NK-92 treated with Interleukin-12 subunit alpha and Interleukin-12 subunit beta, amount 100 ng/mL, for 24 hours (cell line): Measurements from ENCODE around the gene MYDGF.

Experiments
- DNase-seq: peaks from one replicate; lab custom pipeline; 2025; lab: John Stamatoyannopoulos, UW

Gene MYDGF

DNA sequence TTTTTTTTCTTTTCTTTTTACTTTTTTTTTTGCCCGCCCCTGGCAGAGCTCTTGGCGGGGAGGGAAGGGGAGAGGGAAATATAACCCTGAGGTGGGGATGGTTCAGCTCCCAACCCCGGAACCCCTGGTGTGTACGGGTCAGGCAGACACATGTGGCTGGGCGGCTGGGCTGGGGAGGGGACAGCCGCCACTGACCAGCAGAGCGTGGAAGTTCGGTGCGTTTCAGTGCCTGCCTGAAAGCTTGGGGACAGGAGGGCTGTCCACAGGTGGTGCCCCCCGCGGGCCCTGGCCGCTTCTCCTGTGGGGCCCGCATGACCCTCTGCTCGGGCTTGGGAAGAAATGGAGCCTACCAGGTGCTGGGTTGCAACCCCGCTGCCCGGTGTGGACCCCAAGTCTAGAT lies 5.2 kb upstream of the MYDGF start:
- no peak for DNase-seq

DNA sequence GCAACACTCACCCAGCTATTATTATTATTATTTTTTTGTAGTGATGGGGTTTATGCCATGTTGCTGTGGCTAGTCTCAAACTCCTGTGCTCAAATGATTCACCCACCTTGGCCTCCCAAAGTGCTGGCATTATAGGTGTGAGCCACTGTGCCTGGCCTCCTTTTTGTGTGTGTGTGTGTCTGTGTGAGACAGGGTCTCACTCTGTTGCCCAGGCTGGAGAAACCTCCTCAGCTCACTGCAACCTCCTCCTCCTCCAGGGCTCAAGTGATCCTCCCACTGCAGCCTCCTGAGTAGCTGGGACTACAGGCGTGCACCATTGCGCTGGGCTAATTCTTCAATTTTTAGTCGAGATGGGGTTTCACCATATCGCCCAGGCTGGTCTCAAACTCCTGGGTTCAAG lies 3.6 kb upstream of the MYDGF start:
- DNase-seq: no peak

DNA sequence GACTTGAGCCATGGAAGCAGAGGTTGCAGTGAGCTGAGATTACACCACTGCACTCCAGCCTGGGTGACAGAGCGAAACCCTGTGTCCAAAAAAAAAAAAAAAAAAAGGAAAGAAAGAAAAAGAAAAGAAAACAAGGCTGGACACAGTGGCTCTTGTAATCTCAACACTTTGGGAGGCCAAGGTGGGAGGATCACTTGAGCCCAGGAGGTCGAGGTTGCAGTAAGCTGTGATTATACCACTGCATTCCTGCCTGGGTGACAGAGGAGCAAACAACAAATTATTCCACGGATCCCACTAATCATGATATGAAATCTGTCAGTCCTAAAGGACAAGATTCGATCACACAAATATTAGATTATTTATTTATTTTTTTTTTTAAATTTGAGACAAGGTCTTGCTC lies 3.1 kb upstream of the MYDGF start:
- no peak for DNase-seq

DNA sequence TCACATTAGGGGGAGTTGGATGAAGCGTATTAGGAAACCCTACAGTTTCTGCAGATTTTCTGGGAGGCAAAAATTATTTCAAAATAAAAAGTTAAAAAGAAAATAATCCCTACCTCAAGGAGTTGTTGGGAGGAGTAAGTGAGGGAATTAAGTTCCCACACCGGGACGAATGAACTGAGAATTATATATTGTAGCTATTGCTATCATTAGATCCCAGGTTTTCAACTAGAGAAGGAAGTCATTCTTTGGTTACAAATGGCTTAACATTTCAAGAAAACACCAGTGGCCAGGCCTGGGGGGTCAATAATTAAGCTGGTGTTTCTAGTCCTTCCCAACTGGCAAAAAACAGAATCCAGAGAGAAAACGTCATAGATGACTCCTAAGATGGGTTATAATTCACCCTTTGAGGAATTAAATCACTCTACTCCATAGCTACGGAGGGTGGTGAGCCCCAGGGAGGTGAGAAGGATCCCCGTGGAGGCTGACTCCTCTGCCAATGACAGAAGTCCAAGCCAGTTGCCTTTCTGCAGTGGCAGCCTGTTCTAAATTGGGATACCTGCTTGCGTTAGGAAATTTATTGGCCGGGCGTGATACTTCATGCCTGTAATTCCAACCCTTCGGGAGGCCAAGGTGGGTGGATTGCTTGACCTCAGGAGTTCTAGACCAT lies 1.2 kb upstream of the MYDGF start:
- no peak for DNase-seq

DNA sequence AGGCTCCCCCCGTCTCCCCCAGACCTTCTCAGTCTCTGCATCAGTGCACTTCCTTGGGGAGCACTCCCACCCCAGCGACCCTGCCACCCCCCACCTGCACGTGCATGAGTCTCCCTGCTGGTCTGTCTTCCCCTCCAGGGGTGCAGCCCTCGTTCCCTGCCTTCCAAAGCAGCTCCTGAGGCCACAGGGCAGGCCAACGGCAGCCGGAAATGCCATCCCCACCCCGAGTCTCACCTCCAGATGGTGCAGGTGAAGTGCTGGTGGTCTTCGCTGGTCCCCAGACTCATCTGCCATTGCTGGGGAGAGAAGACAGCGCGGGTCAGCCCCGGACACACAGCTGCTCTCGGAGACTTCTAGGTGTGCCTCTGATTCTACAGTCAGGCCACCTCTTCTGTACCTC lies 5.5 kb downstream of the MYDGF start:
- no peak for DNase-seq

DNA sequence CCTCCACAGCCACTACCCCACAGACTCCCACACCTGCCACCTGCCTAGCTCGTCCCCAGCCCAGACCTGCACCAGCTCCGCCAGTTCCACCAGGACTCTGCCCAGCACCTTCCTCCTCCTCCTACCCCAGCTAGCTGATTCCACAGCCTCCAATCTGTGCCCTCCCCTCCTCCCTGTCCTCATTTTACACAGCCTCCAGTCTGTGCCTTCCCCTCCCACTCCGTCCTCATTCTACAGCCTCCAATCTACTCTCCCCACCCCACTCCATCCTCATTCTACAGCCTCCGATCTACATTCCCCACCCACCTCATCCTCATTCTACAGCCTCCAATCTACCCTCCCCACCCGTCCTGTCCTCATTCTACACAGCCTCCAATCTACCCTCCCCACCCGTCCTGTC lies 7.3 kb downstream of the MYDGF start:
- DNase-seq: no peak

GRCh38 chr19:4662020-4662695 lies 8.0 kb downstream of the MYDGF start:
- DNase-seq: no peak

GRCh38 chr19:4660993-4661392 lies 9.1 kb downstream of the MYDGF start:
- DNase-seq: no peak

DNA sequence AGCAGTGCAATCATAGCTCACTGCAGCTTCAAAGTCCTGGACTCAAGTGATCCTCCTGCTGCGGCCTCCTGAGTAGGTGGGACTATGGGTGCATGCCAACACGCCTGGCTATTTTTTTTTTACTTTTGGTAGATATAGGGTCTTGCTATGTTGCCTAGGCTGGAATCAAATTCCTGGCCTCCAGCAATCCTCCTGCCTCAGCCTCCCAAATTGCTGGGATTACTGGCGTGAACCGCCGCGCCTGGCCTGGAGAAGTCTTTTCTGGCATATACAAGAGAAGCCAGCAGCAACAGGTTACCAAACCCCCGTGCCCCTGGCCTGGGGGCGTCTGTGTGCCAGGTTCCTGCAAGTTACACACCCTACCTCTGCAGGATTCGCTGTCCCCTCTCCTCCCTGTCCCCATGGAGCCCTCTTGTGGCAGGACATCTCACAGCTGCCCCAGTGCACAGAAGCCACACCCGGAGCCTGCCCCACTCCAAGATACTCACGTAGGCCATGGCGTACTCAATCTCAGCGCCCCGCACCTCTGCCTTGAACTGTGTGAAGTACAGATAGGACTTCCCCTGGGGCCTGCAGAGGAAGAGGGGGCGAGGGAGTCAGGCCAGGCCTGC lies 9.9 kb downstream of the MYDGF start:
- DNase-seq: no peak

DNA sequence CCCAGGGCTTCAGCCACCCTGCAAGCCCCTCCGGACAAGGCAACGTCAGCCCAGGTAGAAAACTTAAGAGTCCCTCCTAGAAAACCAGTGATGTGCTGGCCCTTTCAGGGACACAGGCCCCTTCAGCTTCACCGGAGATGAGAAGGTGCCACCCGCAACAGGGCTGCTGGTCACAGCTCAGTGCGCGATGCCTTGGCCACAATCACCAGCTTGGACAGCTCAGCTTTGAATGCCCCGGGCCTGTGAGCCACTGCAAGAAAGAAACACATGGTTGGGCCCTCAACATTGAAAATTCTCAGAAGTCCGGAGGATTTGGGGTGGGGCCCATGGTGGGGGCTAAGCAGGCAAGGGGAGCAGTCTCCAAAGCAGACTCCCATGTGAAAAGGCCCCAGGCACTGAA lies 12.3 kb downstream of the MYDGF start:
- DNase-seq: no peak

- DNase-seq: no peak
Observed at GRCh38 chr19:4657262-4657661, 12.9 kb downstream of the MYDGF start.

- DNase-seq: no peak
Observed at GRCh38 chr19:4656102-4656501, 14.0 kb downstream of the MYDGF start.

DNA sequence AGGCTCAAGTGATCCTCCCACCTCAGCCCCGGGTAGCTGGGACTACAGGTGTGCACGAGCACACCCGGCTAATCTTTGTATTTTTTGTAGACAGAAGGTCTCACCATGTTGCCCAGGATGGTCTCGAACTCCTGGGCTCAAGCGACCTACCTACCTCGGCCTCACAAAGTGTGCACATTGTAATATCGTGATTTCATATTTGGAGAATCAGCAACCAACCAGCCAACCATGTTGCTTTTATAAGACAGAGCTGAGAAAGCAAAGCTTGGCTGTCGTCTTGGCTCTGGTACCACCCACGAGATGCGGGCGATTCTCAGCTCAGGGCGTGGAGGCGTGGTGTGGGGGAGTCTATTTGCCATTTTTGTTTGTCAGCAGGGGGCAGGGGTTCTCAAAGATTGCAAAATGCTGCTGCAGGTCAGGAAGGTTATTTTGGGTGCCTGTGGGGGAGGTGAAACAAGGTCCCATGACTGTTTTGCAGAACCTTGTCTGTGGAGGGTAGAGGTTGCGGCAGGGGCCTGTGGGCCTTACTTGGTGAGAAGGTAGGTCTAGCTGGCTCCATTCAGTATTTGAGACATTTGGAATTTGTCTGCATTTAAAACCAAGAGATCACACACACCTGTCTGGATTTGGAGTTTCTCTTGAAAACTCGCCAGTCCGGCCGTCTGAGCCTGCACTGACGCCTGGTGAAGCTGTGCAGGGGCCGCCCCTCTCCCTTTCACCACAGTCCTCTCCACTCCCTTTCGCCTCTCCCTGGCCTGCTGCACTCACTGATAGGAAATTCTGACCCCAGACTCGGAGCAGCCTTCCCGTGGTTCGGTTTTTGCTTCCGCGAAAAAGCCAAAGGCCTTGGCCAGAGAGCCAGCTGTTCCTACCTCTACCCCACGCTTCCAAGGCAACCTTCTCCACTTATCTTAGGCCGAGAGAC lies 15.4 kb downstream of the MYDGF start:
- no peak for DNase-seq

- DNase-seq: no peak
Observed at GRCh38 chr19:4653793-4654436, 16.2 kb downstream of the MYDGF start.

- DNase-seq: no peak
Observed at GRCh38 chr19:4652075-4652474, 18.1 kb downstream of the MYDGF start.

DNA sequence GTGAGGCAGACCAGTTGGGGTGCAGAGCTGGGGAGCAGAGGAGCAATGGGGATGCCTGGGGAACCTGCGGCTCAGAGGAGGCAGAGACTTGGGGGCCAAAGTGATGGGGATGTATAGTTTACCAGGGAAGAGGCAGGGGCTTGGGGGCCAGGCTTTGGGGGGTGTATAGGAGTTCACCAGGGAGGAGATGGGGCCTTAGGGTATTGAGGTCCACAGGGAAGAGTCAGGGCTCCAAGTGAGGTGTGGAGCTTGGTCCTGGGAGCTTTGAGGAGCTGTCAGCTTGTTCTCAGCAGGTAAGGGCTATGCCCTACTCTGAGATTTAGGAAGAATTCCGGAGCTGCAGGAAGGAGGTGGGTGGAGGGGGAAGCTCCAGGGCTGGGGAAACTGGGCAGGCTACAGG lies 20.0 kb downstream of the MYDGF start:
- DNase-seq: no peak

- DNase-seq: no peak
Observed at GRCh38 chr19:4649392-4650047, 20.6 kb downstream of the MYDGF start.

DNA sequence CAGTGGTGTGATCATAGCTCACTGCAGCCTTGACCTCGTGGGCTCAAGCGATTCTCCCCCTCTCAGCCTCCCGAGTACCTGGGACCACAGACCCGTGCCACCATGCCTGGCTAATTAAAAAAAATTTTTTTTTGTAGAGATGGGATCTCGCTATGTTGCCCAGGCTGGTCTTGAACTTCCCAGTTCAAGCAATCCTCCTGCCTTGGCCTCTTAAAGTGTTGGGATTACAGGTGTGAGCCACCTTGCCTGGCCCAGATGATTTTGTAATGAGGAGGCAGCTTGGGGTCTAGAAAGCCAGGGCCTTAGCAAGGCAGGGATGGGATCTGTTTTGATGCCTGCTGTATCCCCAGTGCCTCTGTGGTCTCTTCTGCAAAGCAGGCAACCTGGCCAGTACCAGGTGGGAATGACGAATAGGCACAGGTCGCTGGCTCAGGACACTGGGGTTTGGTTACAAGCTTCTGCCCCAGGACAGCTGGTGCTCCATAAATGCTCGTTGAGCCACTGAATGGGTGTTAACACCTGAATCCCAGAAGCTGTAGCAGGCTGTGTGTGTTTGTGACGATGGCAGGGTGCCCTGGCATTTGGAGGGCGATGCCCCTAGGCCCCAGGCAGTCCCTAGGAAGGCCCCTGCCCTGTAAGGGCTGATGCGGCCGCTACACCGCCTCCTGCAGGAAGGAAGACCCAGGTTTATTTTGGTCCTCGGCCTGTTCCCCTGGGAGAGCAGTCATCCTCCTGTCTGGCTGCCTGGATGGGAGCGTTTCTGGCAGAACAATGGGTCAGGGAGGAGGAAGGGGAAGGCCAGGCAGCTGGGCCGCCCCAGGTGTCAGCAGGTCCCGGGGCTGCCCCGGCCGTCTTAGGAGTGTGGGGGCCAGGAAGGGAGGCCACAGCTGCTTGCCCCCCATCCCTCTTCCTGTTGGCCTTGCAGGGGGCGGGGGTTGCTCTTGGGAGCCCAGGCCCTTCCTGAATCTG lies 22.2 kb downstream of the MYDGF start:
- no peak for DNase-seq

- no peak for DNase-seq
Observed at GRCh38 chr19:4645718-4646117, 24.4 kb downstream of the MYDGF start.

GRCh38 chr19:4642625-4643024 lies 27.5 kb downstream of the MYDGF start:
- no peak for DNase-seq
